B cell (primary cell): ENCODE results near the gene RASA1. TPM values are rescaled to one million over a fixed set of nuclear protein-coding genes. Genes with fewer than 3 reads are reported as not detected.

Source experiments
- ATAC-seq: fragments of 200-7000 bp; cut with Tn5 transposase; one replicate; pipeline ENCODE4 v1.10.0; 2021; ENCODE audit warnings: low read depth, mild to moderate bottlenecking, moderate number of reproducible peaks, moderate library complexity
- CTCF ChIA-PET: fragments of 350-600 bp; sonication (Branson Sonifier 250); formaldehyde crosslinking; loops from one replicate; lab custom pipeline; 2021; ENCODE audit warnings: antibody characterized with exemption, inconsistent platforms; lab: Charles Lee
- POLR2A ChIA-PET: fragments of 350-600 bp; sonication (Branson Sonifier 250); formaldehyde crosslinking; loops from one replicate; lab custom pipeline; 2021; ENCODE audit warnings: antibody characterized with exemption; lab: Charles Lee
- DNase-seq: peaks from one replicate; pipeline ENCODE4 v3.0.0; 2013
- H2AFZ ChIP-seq: 2 replicates; pipeline ENCODE4 v1.6.1; 2012; ENCODE audit warnings: mild to moderate bottlenecking, low read depth, low read length; ENCODE audit not compliant: insufficient read depth, poor library complexity, severe bottlenecking
- H3K27ac ChIP-seq, 2 donors: 1 replicate in 1 of 2; 2 replicates in 1 of 2; pipeline ENCODE4 v1.5.1; 2012 to 2013; ENCODE audit warnings: low read length in 2 of 2, mild to moderate bottlenecking in 2 of 2, moderate library complexity in 1 of 2
- H3K27me3 ChIP-seq, 4 experiments: fragments of 200-600 bp in 1 of 4; sonication (generic) in 1 of 4; replicated peaks in 1 of 4; 1 replicate in 2 of 4; 2 replicates in 2 of 4; pipeline versions ENCODE4 v1.6.1 to v1.7.0; 2013 to 2016; ENCODE audit warnings: low read length in 3 of 4, mild to moderate bottlenecking in 2 of 4, mixed read lengths in 1 of 4, moderate library complexity in 1 of 4; ENCODE audit not compliant: insufficient read depth in 4 of 4, control insufficient read depth in 3 of 4; ENCODE audit errors: control extremely low read depth in 1 of 4
- H3K36me3 ChIP-seq, 2 experiments: replicated peaks in 1 of 2; 1 replicate in 1 of 2; 2 replicates in 1 of 2; pipeline versions ENCODE4 v1.6.1 to v1.7.1; 2013; ENCODE audit warnings: low read length in 1 of 2; ENCODE audit not compliant: insufficient read depth in 2 of 2, control insufficient read depth in 1 of 2; ENCODE audit errors: control extremely low read depth in 1 of 2, extremely low read depth in 1 of 2
- H3K4me1 ChIP-seq, 2 donors: fragments of 200-600 bp in 1 of 2; sonication (generic) in 1 of 2; 1 replicate in 1 of 2; 2 replicates in 1 of 2; pipeline versions ENCODE4 v1.5.1 to v1.6.1; 2013 to 2017; ENCODE audit warnings: low read length in 2 of 2; ENCODE audit not compliant: control insufficient read depth in 2 of 2, insufficient read depth in 2 of 2
- H3K4me2 ChIP-seq: replicated peaks from 2 replicates; pipeline ENCODE3; 2012; ENCODE audit warnings: mild to moderate bottlenecking, low read depth, low read length; ENCODE audit not compliant: poor library complexity, severe bottlenecking
- H3K4me3 ChIP-seq, 5 experiments: fragments of 200-600 bp in 1 of 5; sonication (generic) in 1 of 5; 1 replicate in 3 of 5; 2 replicates in 2 of 5; pipeline versions ENCODE4 v1.5.1 to v1.7.0; 2011 to 2016; ENCODE audit warnings: low read length in 4 of 5, mild to moderate bottlenecking in 4 of 5, low read depth in 2 of 5, control low read depth in 1 of 5, moderate library complexity in 1 of 5; ENCODE audit not compliant: insufficient read depth in 1 of 5; ENCODE audit errors: control extremely low read depth in 1 of 5, extremely low read depth in 1 of 5
- H3K79me2 ChIP-seq: fragments of 200-600 bp; sonication (generic); one replicate; pipeline ENCODE4 v1.6.0; 2016; ENCODE audit warnings: low read length; ENCODE audit not compliant: control insufficient read depth, insufficient read depth
- H3K9ac ChIP-seq: fragments of 200-600 bp; sonication (generic); 2 replicates; pipeline ENCODE4 v1.6.1; 2017; ENCODE audit warnings: mild to moderate bottlenecking, low read length, moderate library complexity
- H3K9me3 ChIP-seq, 3 donors: one replicate each; pipeline versions ENCODE4 v1.6.1 to v1.7.1; 2013; ENCODE audit warnings: low read length in 2 of 3; ENCODE audit not compliant: control insufficient read depth in 2 of 3, insufficient read depth in 1 of 3; ENCODE audit errors: control extremely low read depth in 1 of 3
- H4K20me1 ChIP-seq: 2 replicates; pipeline ENCODE4 v1.6.0; 2012; ENCODE audit warnings: mild to moderate bottlenecking, low read length; ENCODE audit not compliant: insufficient read depth, control insufficient read depth, poor library complexity, severe bottlenecking
- H3K27ac Mint-ChIP-seq: one replicate; pipeline ENCODE4 v1.8.0; 2021; ENCODE audit warnings: mixed read lengths
- H3K27me3 Mint-ChIP-seq: one replicate; pipeline ENCODE4 v1.8.0; 2021; ENCODE audit warnings: mixed read lengths
- H3K4me1 Mint-ChIP-seq: one replicate; pipeline ENCODE4 v1.8.0; 2021; ENCODE audit warnings: mixed read lengths
- H3K4me3 Mint-ChIP-seq: one replicate; pipeline ENCODE4 v1.8.0; 2021; ENCODE audit warnings: mixed read lengths
- H3K9me3 Mint-ChIP-seq: one replicate; pipeline ENCODE4 v1.8.0; 2022; ENCODE audit warnings: mixed read lengths; ENCODE audit not compliant: insufficient read depth
- EZH2 ChIP-seq: IDR thresholded peaks from 2 replicates; pipeline ENCODE4 v1.6.1; 2012; ENCODE audit warnings: borderline replicate concordance, low read depth, mild to moderate bottlenecking, moderate library complexity, low read length; ENCODE audit not compliant: insufficient read depth, poor library complexity, severe bottlenecking
- WGBS: methylation state at CpG from one replicate; pipeline ENCODE4 v1.1.5; 2013; ENCODE audit warnings: missing lambda C conversion rate; ENCODE audit not compliant: insufficient coverage; 5-methylcytosine and 5-hydroxymethylcytosine counted together
- intact Hi-C: fragments of 100-400 bp; cut with micrococcal nuclease; formaldehyde crosslinking; loops from one replicate; pipeline ENCODE4 v1.10.0; 2022
- polyA plus RNA-seq: library from polyadenylated mRNA; depleted of rRNA; stranded (reverse); fragments of >200 nt; gene quantifications from 2 replicates; pipeline ENCODE4 v1.2.3, GENCODE V29; 2012
- total RNA-seq, 2 donors: library from RNA; stranded (reverse); fragments of 120-200 nt in 1 of 2; gene quantifications; 1 replicate in 1 of 2; 2 replicates in 1 of 2; pipeline versions ENCODE4 v1.2.3 to v1.2.4, GENCODE V29; 2013 to 2022
- TF ChIP-seq, protein P1 (sequence below): fragments of 200-600 bp; IDR thresholded peaks from one replicate; pipeline ENCODE4 v1.8.0; 2022; ENCODE audit warnings: antibody characterized with exemption, mild to moderate bottlenecking

RASA1 gene
- total and polyA plus RNA-seq, 2 donors (not counting 1 experiment from before 2014, with no cell fraction given): 18.9 to 32.2 TPM

DNA sequence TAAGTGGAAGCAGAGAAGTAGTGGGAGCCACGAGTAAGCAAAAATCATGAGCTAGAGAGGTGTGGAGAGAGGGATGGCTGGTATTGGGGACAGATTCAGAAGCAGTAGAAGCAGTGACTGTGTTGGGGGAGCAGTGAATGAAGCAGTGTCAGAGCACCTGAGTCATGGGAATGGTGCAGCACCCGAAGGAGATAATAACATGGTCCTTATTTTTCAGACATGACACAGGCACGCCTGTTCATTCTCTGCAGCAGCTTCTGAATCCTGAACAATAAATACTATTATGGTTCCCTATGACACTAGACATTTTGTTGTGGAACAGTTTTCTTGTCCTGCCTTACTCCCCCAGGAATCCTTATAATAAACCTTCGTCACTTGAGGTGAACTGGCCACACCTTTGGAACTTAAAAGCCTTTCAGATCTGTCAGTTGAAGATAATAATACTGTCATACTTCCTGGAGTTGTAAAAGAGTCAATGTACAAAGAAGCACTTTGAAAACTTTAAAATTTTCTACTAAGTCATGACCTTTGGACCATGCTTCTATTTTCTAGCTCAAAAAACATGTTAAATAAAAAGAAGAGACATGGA is 7.0 kb upstream of the RASA1 start:
- Mint-ChIP-seq H3K9me3 (no peaks in the 10 kb centered on the region), H3K4me3 (no peak overlapping the region), H3K27me3 (no peaks in the 10 kb centered on the region), H3K27ac (no peak overlapping the region), H3K4me1 (peaks cover 5% of the 10 kb centered on the region)
- no peak for TF ChIP-seq EZH2
- TF ChIP-seq, protein P1, sequence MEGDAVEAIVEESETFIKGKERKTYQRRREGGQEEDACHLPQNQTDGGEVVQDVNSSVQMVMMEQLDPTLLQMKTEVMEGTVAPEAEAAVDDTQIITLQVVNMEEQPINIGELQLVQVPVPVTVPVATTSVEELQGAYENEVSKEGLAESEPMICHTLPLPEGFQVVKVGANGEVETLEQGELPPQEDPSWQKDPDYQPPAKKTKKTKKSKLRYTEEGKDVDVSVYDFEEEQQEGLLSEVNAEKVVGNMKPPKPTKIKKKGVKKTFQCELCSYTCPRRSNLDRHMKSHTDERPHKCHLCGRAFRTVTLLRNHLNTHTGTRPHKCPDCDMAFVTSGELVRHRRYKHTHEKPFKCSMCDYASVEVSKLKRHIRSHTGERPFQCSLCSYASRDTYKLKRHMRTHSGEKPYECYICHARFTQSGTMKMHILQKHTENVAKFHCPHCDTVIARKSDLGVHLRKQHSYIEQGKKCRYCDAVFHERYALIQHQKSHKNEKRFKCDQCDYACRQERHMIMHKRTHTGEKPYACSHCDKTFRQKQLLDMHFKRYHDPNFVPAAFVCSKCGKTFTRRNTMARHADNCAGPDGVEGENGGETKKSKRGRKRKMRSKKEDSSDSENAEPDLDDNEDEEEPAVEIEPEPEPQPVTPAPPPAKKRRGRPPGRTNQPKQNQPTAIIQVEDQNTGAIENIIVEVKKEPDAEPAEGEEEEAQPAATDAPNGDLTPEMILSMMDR: no peak
- Histone ChIP-seq H3K4me3 (no peak overlapping the region), H3K27me3 (no peaks in the 10 kb centered on the region), H3K4me2 (no peak overlapping the region), H2AFZ (no peak overlapping the region), H3K9ac (no peak overlapping the region), H3K4me1 (no peaks in the 10 kb centered on the region), H3K36me3 (no peaks in the 10 kb centered on the region), H3K79me2 (no peaks in the 10 kb centered on the region), H3K27ac (no peak overlapping the region), H3K9me3 (no peaks in the 10 kb centered on the region), H4K20me1 (no peaks in the 10 kb centered on the region)
- CTCF ChIA-PET: no interaction called here
- WGBS: 89% methylated on average over 2 of the region's 4 CpGs
- ATAC-seq (no peak), DNase-seq (no peak)
- intact Hi-C loops: no loop called here
- POLR2A ChIA-PET: no interaction called here

DNA sequence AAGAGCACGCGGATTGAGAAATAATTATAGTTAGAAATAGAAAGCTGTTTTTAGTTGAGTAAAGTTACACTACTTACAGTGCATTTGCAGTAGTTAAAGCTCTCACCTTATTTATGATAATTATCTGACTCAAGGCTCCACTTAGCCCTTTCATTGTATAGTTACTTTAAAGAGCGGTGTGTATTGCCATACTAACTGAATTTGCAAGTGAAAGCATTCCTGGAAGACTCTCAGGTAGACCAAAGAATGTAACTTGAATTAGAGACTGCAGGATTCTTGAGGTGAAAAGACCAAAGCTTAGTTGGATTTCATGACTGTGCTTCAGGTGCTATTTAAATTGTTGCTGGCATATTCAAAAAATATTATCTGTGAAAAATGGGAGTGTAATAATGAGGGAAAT is 4.2 kb upstream of the RASA1 start:
- Histone ChIP-seq H3K4me1 (peaks cover 0 to 5% of the 10 kb centered on the region in 2 donors), H3K27ac (no peak overlapping the region), H3K4me2 (no peak overlapping the region), H3K4me3 (no peak overlapping the region), H3K9me3 (no peaks in the 10 kb centered on the region), H4K20me1 (no peaks in the 10 kb centered on the region), H2AFZ (no peak overlapping the region), H3K9ac (no peak overlapping the region), H3K27me3 (no peaks in the 10 kb centered on the region), H3K36me3 (no peaks in the 10 kb centered on the region), H3K79me2 (peaks cover 7% of the 10 kb centered on the region)
- ATAC-seq (no peak), DNase-seq (no peak)
- ChIA-PET CTCF (no interaction called here), POLR2A (no interaction called here)
- TF ChIP-seq, protein P1: no peak
- no peak for TF ChIP-seq EZH2
- Mint-ChIP-seq H3K4me1 (peaks cover 12% of the 10 kb centered on the region), H3K9me3 (no peaks in the 10 kb centered on the region), H3K4me3 (no peak overlapping the region), H3K27me3 (no peaks in the 10 kb centered on the region), H3K27ac (no peak overlapping the region)
- WGBS: no CpG with 5 or more reads among the region's 3 CpGs
- intact Hi-C loops: no loop called here
